Activated naive CD4-positive, alpha-beta T cell treated with anti-CD3 and anti-CD28 coated beads for 36 hours (primary cell): Measurements from ENCODE around the gene COPS7B. TPM values are rescaled to one million over a fixed set of nuclear protein-coding genes. Genes with fewer than 3 reads are reported as not detected.
A peak's percentile ranks its signal among the peaks of the same experiment; 100 is the strongest.

Source experiments
- CTCF ChIA-PET: fragments of 350-600 bp; sonication (Branson Sonifier 250); formaldehyde crosslinking; loops from one replicate; lab custom pipeline; 2021; ENCODE audit warnings: antibody characterized with exemption; lab: Charles Lee
- DNase-seq: peaks from one replicate; pipeline ENCODE4 v3.0.0-alpha.2; 2020
- H3K27ac Mint-ChIP-seq: one replicate; pipeline ENCODE4 v1.8.0; 2021; ENCODE audit warnings: mild to moderate bottlenecking, mixed read lengths
- H3K27me3 Mint-ChIP-seq: one replicate; pipeline ENCODE4 v1.8.0; 2021; ENCODE audit warnings: low read depth, mixed read lengths
- H3K36me3 Mint-ChIP-seq: one replicate; pipeline ENCODE4 v1.8.0; 2021; ENCODE audit warnings: low read depth, mixed read lengths
- H3K4me1 Mint-ChIP-seq: one replicate; pipeline ENCODE4 v1.8.0; 2021; ENCODE audit warnings: low read depth, mixed read lengths
- H3K4me3 Mint-ChIP-seq: one replicate; pipeline ENCODE4 v1.8.0; 2021; ENCODE audit warnings: mild to moderate bottlenecking, moderate library complexity, mixed read lengths
- H3K9me3 Mint-ChIP-seq: one replicate; pipeline ENCODE4 v1.8.0; 2021; ENCODE audit warnings: mixed read lengths
- intact Hi-C: fragments of 100-400 bp; cut with micrococcal nuclease; formaldehyde crosslinking; loops from one replicate; pipeline ENCODE4 v1.15.1; 2023
- total RNA-seq, 2 experiments: library from RNA; stranded (reverse); gene quantifications; one replicate each; pipeline ENCODE4 v1.2.3, GENCODE V29; 2021

COPS7B gene
- total RNA-seq, 2 experiments from 2014 or later, result 47.3 to 52.8 TPM

DNA sequence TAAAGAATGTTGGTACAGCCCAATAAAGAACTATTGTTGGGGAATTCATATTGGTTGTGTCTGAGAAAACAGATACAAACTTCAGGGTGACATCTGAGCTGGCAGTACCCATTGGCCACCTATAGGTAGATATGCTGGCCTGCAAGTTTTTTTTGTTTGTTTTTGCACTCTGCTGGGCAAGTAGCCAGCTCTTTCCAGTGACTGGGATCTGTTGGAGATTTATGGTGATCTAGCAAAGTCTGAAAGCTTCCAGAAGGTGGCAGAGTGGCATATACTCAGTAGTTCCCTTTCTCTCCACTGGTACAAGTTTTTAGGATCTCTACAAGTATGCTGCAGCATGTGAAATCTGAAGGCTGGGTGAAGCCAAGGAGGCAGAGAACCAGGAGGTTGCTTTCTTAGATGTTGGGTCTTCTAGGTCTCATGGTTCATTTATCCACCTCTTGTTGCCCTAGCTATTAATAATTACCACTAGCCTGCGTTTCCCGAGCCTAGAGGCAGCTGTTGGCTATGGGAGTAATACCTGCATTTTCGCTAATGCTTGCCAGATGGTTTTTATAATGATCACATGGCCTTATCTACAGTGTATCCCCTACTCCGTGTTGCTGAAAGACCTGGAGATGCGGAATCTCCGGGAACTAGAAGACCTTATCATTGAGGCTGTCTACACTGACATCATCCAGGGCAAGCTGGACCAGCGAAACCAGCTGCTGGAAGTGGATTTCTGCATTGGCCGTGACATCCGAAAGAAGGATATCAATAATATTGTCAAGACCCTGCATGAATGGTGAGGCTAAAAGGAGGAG, 9.5 kb downstream of the COPS7B start:
- Mint-ChIP-seq H3K27me3 (no peaks in the 10 kb centered on the region), H3K4me1 (peaks cover 5% of the 10 kb centered on the region), H3K36me3 (peaks cover 31% of the 10 kb centered on the region), H3K4me3 (no peak overlapping the region), H3K9me3 (no peaks in the 10 kb centered on the region), H3K27ac (no peak overlapping the region)
- intact Hi-C loops, result no loop called here
- CTCF ChIA-PET, result interaction anchor here (0.9 to 1.2 kb wide), 2 partner anchors 82 to 131 kb away, joined by 3 to 4 read pairs; partner anchors contain the start of gene NPPC
- DNase-seq, result no peak

DNA sequence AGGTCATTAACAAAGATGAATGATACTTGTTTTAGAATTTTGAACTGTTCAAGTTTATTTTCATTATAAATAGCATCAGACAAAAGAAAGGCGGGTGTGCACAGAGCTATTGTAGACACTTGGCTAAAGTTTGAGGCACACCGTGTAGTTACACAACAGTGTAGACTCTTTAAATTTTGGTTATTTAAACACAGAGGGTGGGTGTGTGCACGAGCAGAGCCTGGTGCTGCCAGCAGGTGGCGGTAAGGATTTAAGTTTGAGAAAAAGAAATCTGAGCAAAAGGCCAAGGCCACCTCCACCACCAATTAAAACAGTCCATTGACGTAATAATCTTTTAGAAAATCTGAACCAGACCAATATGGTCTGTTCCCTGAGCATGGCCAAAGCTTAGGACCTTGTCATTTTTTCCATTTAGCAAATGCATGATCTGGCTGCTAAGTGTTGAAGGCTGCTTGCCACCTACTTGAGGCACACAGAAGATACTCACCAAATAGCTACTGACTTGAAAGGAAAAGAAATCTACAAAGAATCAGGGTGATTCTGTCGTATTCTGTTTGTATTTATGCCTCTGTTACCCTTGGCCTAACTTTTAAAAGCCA, 14.3 kb downstream of the COPS7B start:
- Mint-ChIP-seq H3K4me1 (peaks cover 5% of the 10 kb centered on the region), H3K9me3 (no peaks in the 10 kb centered on the region), H3K27me3 (no peaks in the 10 kb centered on the region), H3K4me3 (no peak overlapping the region), H3K36me3 (peaks cover 25% of the 10 kb centered on the region), H3K27ac (no peak overlapping the region)
- intact Hi-C loops, result no loop called here
- peak; percentile 71 for DNase-seq
- CTCF ChIA-PET, result interaction anchor here (0.6 to 3.1 kb wide), 8 partner anchors 8 to 76 kb away, joined by 3 to 16 read pairs (median 4); no protein-coding TSS in a partner anchor

DNA sequence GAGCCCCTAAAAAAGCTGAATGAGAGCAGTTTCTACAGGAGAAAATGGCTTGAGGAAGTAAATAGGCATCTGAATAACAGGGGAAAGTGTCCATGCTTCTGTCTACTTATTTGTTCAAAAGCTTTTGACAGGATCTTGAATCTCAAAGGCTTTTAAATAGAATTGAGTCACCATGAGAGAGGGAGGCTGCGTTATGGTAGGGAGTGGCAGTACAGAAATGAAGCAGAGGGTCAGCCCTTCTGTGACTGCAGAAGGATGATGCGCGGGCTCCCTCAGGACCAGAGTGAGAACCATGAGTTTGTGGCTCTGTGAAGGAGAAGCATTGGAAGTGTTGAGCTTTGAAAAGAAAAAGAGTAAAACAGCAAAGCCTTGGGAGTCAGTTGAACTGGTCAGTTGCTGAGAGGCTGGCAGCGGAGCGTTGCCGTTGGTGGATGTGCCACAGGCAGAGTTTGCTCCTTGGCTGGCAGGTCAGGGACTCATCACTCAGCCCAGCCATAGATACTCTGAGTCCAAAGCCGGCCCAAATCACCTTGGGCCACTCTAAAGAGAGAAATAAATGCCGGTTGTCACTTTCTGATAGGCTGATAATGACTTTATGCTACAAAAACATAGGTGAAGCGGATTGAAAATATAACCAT, 17.4 kb downstream of the COPS7B start:
- CTCF ChIA-PET, result interaction anchor here (0.6 to 1.0 kb wide), 3 partner anchors 10 to 407 kb away, joined by 3 to 4 read pairs (median 3); no protein-coding TSS in a partner anchor
- H3K36me3 Mint-ChIP-seq, result peaks cover 20% of the 10 kb centered on the region
- H3K9me3 Mint-ChIP-seq, result no peaks in the 10 kb centered on the region
- H3K27ac Mint-ChIP-seq, result no peak overlapping the region
- H3K4me1 Mint-ChIP-seq, result peaks cover 5% of the 10 kb centered on the region
- intact Hi-C loops, result no loop called here
- no peak overlapping the region for H3K4me3 Mint-ChIP-seq
- no peaks in the 10 kb centered on the region for H3K27me3 Mint-ChIP-seq
- DNase-seq, result no peak

DNA sequence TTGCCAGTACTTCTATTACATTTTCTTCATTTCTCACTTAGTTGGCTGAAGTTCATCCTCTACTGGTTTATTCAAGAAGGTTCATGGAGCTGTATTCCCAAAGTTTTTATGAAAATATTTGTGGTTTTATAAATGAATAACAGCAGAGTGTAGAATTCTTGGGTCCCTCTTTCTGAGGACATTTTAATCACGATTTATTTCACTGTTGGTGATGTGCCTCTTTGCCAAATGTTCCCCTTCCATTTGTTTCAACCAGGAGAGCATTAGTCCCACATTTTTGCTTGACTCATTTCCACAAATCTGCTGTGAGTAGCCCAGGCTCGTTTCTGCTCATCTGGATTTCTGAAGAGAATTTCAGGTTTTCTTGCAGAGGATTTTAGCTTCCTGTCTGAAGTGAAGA, 20.8 kb downstream of the COPS7B start:
- Mint-ChIP-seq H3K36me3 (peaks cover 23% of the 10 kb centered on the region), H3K9me3 (no peaks in the 10 kb centered on the region), H3K4me1 (peaks cover 5% of the 10 kb centered on the region), H3K27ac (no peak overlapping the region), H3K27me3 (no peaks in the 10 kb centered on the region), H3K4me3 (no peak overlapping the region)
- CTCF ChIA-PET, result interaction anchor here (1.2 kb wide), 2 partner anchors 10 to 470 kb away, joined by 3 read pairs; no protein-coding TSS in a partner anchor
- DNase-seq, result no peak
- intact Hi-C loops, result no loop called here

DNA sequence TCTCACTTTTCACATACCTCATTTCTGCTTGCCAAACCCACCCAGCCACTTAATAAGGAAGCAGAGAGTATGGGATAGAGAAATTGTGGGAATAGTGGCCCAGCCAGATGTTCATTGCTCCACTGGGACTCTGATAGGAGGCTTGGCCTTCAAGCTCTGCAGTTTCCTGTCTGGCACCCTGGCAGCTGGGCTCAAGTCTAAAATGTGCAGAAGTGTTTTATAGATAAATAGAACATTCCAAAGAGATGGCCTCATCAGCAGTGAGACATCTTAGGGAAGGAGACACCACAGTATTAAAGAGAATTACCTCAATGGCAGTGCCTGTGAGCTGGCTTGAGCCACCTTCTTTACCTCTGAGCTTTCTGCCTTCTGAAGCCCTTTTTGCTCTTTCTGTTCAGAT, 24.7 kb downstream of the COPS7B start:
- no peaks in the 10 kb centered on the region for H3K9me3 Mint-ChIP-seq

DNA sequence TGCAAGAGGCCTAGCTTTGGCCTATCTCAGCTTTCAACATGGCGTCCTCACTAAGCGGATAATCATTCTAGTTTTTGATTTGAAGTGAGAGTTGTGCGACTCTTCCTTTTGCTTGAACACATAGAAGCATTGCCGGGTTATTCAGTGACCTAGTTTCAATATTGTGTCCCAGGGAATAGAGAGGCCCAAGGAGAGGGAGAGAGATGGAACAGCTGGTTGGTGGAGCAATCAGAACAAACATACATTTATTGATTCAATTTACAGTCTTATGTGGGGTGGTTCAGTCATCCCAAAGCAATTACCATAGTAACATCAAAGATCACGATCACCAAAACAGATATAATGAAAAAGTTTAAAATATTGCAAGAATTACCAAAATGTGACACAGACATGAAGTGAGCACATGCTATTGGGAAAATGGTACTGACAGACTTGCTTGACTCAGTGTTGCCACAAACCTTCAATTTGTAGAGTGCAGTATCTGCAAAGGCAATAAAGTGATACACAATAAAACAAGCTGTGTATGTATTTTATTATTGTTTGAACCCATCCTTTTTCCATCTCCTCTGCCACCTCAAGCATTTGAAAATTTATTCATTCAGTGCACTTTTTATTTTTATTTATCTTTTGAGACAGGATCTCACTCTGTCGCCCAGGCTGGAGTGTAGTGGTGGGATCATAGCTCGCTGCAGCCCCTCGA, 30.2 kb downstream of the COPS7B start:
- CTCF ChIA-PET, result interaction anchor here (2.5 kb wide), 1 partner anchor 16 kb away, joined by 16 read pairs; no protein-coding TSS in a partner anchor
- H3K27me3 Mint-ChIP-seq, result no peaks in the 10 kb centered on the region
- H3K9me3 Mint-ChIP-seq, result no peaks in the 10 kb centered on the region

More for the DNA sequence above, 24.7 kb downstream of the COPS7B start:
- Mint-ChIP-seq H3K4me3 (no peak overlapping the region), H3K36me3 (peaks cover 26% of the 10 kb centered on the region), H3K27ac (no peak overlapping the region), H3K27me3 (no peaks in the 10 kb centered on the region), H3K4me1 (no peaks in the 10 kb centered on the region)
- intact Hi-C loops, result no loop called here
- CTCF ChIA-PET, result interaction anchor here (0.7 to 1.6 kb wide), 4 partner anchors 11 to 177 kb away, joined by 3 to 4 read pairs (median 3); no protein-coding TSS in a partner anchor
- DNase-seq, result no peak

DNA sequence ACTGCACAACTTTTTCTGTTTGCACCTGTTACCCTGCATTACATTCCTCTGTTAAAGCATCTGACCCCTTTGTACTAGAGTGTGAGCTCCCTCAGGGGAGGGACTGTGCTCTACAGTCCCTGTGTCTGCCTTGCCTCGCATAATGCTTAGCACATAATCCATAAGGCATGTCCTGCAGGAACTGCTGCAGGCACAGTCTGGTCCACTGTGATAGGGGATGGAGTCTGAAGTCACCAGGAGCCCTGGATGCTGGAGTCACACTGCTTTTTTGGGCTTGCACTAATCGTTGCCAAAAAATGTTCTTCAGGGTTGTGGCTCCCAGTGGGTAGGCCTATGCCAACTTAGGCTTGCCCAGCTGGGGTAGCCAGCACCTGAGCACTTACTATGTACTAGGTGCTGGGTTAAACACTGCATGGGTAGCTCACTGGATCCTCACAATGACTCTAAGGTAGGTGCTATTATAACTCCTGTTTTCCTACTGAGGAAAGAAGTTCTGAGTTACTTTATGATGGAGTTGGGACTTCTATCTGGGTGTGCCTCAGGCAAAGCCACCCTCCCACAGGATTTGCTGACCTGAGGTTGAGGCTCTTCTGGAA, 33.3 kb downstream of the COPS7B start:
- peaks cover 4% of the 10 kb centered on the region for H3K27me3 Mint-ChIP-seq
- no peaks in the 10 kb centered on the region for H3K9me3 Mint-ChIP-seq
- CTCF ChIA-PET, result no interaction called here
- intact Hi-C loops, result no loop called here
- no peak for DNase-seq
- H3K4me1 Mint-ChIP-seq, result no peaks in the 10 kb centered on the region
- H3K4me3 Mint-ChIP-seq, result no peak overlapping the region
- H3K27ac Mint-ChIP-seq, result no peak overlapping the region
- peaks cover 5% of the 10 kb centered on the region for H3K36me3 Mint-ChIP-seq

More for the DNA sequence above, 30.2 kb downstream of the COPS7B start:
- H3K4me1 Mint-ChIP-seq, result no peaks in the 10 kb centered on the region
- intact Hi-C loops, result no loop called here
- no peak for DNase-seq
- no peak overlapping the region for H3K4me3 Mint-ChIP-seq
- peaks cover 15% of the 10 kb centered on the region for H3K36me3 Mint-ChIP-seq
- no peak overlapping the region for H3K27ac Mint-ChIP-seq

DNA sequence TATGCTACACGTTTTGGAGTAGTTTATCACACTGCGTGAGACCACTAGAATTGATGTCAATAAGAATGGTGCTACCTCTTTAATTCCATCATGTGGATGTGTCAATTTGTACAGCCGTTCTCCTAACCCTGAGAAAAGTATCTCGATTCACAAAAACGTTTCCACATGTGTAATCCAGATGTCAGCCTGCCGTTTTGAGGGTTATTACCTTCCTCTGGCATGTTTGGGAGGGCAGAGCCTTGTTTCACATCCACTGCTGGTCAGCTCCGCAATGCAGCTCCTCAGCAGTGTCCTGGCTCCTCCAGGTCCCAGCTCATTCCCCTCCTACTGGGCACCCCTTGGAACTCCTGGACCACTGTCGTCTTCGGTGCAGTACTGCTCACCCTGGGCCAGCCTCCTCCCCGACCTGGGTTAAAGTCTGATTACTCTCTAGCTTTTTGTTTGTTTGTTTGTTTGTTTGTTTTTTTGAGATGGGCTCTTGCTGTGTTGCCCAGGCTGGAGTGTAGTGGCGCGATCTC, 34.6 kb downstream of the COPS7B start:
- Mint-ChIP-seq H3K36me3 (no peaks in the 10 kb centered on the region), H3K4me3 (no peak overlapping the region), H3K4me1 (no peaks in the 10 kb centered on the region), H3K27ac (no peak overlapping the region), H3K27me3 (peaks cover 4% of the 10 kb centered on the region), H3K9me3 (no peaks in the 10 kb centered on the region)
- no peak for DNase-seq
- intact Hi-C loops, result no loop called here
- CTCF ChIA-PET, result no interaction called here

DNA sequence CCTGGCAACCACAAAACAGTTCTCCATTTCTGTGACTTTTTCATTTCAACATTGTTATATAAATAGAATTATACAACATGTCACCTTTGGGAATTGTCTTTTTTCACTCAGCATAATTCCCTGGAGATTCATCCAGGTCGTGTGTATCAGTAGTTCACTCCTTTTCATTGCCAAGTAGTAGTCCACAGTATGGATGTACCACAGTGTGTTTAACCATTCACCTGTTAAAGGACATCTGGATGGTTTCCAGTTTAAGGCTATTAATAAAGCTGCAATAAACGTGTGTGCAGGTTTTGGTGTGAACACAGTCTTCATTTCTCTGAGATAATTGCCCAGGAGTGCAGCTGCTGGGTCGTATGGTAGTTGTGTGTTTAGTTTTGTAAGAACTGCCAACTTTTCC, 35.7 kb downstream of the COPS7B start:
- H3K4me1 Mint-ChIP-seq, result no peaks in the 10 kb centered on the region
- H3K27ac Mint-ChIP-seq, result no peak overlapping the region
- no peaks in the 10 kb centered on the region for H3K9me3 Mint-ChIP-seq
- intact Hi-C loops, result no loop called here
- no peaks in the 10 kb centered on the region for H3K36me3 Mint-ChIP-seq
- no peak for DNase-seq
- no peak overlapping the region for H3K4me3 Mint-ChIP-seq
- CTCF ChIA-PET, result no interaction called here
- peaks cover 4% of the 10 kb centered on the region for H3K27me3 Mint-ChIP-seq

DNA sequence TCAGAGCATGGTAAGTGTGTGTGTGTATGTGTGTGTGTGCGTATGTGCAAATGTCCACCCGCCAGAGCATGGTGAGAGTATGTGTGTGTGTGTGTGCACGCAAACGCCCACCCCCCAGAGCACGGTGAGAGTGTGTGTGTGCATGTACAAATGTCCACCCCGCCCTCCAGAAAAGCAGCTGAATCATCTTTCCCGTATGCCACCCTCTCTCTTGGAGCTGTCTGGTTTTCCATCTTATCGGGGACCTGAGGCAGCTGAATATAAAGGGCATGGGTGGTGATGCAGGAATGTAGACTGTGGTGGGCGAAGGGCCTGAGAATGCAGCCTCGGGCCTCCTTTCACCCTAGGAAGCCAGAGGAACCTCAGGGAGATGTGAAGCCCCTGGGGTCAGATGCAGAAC, 66.9 kb downstream of the COPS7B start:
- Mint-ChIP-seq H3K27ac (no peak overlapping the region), H3K36me3 (no peaks in the 10 kb centered on the region), H3K4me1 (no peaks in the 10 kb centered on the region), H3K4me3 (no peak overlapping the region), H3K9me3 (no peaks in the 10 kb centered on the region), H3K27me3 (peaks cover 6% of the 10 kb centered on the region)
- CTCF ChIA-PET, result interaction anchor here (0.6 to 2.4 kb wide), 7 partner anchors 38 to 1282 kb away, joined by 3 to 14 read pairs (median 3); no protein-coding TSS in a partner anchor
- DNase-seq, result no peak
- intact Hi-C loops, result loop anchor here (2.0 to 5.0 kb wide), 2 partner anchors 474 to 588 kb away; no protein-coding TSS in a partner anchor

DNA sequence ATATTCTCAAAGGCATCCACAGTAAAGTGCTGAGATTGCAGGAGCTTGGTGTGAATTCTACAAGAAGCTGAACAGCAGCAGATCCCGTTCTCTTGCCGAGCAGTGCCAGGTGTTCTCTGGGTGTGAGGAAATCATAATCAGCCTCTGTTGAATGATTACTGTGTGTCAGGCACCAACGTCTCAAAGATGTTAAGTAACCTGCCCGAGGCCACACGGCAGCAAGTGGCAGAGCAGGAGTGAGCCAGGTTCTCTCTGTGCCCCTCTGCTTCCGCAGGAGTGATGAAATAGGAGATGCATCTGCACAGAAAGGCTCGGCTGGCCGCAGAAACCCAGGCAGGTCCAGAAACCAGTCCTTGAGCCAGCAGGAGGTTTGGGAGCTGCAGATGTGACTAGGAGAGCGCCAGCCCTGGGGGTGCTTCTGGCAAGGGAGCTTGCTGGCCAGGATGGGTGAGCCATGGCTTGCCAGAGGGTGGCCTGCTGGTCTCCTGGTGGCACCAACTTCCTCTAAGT, 68.4 kb downstream of the COPS7B start:
- Mint-ChIP-seq H3K4me1 (no peaks in the 10 kb centered on the region), H3K27ac (no peak overlapping the region), H3K36me3 (no peaks in the 10 kb centered on the region), H3K4me3 (no peak overlapping the region), H3K27me3 (peaks cover 6% of the 10 kb centered on the region), H3K9me3 (no peaks in the 10 kb centered on the region)
- intact Hi-C loops, result loop anchor here (5.0 kb wide), 1 partner anchor 473 kb away; no protein-coding TSS in a partner anchor
- no peak for DNase-seq
- CTCF ChIA-PET, result interaction anchor here (1.0 to 2.4 kb wide), 2 partner anchors 8 to 46 kb away, joined by 3 to 14 read pairs; no protein-coding TSS in a partner anchor
